ENCODE data around the gene CFAP77. TPM values are rescaled to one million over a fixed set of nuclear protein-coding genes. Genes with fewer than 3 reads are reported as not detected.

The CFAP77 gene
- total and polyA plus RNA-seq, 10 of the 15 experiments (the other 5 are each of a cell fraction or from before 2014, with no cell fraction given), result 0.33 TPM; not detected in 9

DNA sequence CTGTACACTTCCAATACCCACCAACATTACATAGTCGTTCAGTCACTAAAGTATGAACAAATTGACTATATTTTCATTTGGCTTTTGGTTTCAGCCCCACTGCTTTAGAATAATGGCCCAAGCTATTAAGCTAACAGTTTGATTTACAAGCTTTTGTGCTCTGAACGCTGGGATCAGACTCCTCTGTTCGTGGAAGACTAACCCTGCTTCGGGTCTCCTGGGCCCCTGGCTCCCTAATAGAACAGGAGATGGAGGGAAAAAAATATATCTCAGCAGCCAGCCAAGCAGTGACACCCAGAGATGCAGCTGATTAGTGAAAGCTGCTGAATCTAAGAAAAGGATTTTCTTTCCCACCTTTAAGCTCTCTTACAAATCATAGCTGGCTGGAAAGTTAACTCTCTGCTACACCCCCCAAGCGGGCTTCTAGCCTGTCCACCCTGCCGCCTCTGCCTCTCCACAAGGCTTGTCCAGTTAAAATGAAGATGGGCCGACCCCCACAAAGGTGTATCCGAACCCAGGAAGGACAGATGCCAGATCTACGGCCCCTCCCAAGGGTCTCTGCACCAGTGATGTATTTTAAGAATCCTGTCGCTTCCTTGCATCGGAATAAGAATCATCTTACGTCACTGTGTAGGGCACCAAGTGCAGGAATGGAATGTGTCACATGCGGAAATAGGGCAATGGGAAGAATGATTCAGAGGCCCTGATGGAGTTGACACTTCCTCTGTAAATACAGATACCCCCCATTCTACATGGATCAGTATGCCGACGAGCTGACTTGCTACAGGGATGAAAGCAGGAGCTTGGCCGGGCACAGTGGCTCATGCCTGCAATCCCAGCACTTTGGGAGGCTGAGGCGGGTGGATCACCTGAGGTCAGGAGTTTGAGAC is 139.0 kb downstream of the CFAP77 start:
- ChIA-PET RAD21 (ENCODE audit: unreplicated experiment) (no interaction called here), CTCF (interaction anchor here (2.1 kb wide), 1 partner anchor 353 kb away, joined by 5 read pairs; no protein-coding TSS in a partner anchor), POLR2A (no interaction called here), SMC1A (ENCODE audit: uncharacterized antibody, unreplicated experiment) (no interaction called here)
- no peak for ATAC-seq
- FAIRE-seq, result no peak
- no peaks in the 10 kb centered on the region for H3K9me3 ChIP-seq (replicated peaks; ENCODE audit: control insufficient read depth, insufficient read depth, low read length)
- no peak overlapping the region for H3K4me3 ChIP-seq
- TF ChIP-seq NFXL1 (IDR thresholded peaks at IDR 0.05; ENCODE audit: borderline replicate concordance), result no peak
- no peak for TF ChIP-seq TARDBP (IDR thresholded peaks at IDR 0.05; ENCODE audit: borderline replicate concordance)
- TF ChIP-seq ZNF24 (IDR thresholded peaks at IDR 0.05), result no peak
- no peak for TF ChIP-seq FOXM1 (IDR thresholded peaks at IDR 0.05; ENCODE audit: low read depth, low read length)
- no peak for TF ChIP-seq TAF1 (IDR thresholded peaks at IDR 0.05; ENCODE audit: borderline replicate concordance, low read depth, low read length)
- no peak for TF ChIP-seq KAT2A (conservative IDR thresholded peaks at IDR 0.05; ENCODE audit: control insufficient read depth, low read depth, low read length)
- TF ChIP-seq, protein P1, sequence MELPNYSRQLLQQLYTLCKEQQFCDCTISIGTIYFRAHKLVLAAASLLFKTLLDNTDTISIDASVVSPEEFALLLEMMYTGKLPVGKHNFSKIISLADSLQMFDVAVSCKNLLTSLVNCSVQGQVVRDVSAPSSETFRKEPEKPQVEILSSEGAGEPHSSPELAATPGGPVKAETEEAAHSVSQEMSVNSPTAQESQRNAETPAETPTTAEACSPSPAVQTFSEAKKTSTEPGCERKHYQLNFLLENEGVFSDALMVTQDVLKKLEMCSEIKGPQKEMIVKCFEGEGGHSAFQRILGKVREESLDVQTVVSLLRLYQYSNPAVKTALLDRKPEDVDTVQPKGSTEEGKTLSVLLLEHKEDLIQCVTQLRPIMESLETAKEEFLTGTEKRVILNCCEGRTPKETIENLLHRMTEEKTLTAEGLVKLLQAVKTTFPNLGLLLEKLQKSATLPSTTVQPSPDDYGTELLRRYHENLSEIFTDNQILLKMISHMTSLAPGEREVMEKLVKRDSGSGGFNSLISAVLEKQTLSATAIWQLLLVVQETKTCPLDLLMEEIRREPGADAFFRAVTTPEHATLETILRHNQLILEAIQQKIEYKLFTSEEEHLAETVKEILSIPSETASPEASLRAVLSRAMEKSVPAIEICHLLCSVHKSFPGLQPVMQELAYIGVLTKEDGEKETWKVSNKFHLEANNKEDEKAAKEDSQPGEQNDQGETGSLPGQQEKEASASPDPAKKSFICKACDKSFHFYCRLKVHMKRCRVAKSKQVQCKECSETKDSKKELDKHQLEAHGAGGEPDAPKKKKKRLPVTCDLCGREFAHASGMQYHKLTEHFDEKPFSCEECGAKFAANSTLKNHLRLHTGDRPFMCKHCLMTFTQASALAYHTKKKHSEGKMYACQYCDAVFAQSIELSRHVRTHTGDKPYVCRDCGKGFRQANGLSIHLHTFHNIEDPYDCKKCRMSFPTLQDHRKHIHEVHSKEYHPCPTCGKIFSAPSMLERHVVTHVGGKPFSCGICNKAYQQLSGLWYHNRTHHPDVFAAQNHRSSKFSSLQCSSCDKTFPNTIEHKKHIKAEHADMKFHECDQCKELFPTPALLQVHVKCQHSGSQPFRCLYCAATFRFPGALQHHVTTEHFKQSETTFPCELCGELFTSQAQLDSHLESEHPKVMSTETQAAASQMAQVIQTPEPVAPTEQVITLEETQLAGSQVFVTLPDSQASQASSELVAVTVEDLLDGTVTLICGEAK (IDR thresholded peaks at IDR 0.05; ENCODE audit: borderline replicate concordance), result no peak
- TF ChIP-seq CREM (IDR thresholded peaks at IDR 0.05; ENCODE audit: low read depth), result no peak
- TF ChIP-seq RUNX3 (IDR thresholded peaks at IDR 0.05; ENCODE audit: low read length), result no peak
- no peak for TF ChIP-seq ZBED1 (IDR thresholded peaks at IDR 0.05; ENCODE audit: borderline replicate concordance)
- TF ChIP-seq JUNB (IDR thresholded peaks at IDR 0.05), result no peak
- no peak for TF ChIP-seq TBL1XR1 (IDR thresholded peaks at IDR 0.05; ENCODE audit: low read depth, low read length)
- TF ChIP-seq, protein P2, sequence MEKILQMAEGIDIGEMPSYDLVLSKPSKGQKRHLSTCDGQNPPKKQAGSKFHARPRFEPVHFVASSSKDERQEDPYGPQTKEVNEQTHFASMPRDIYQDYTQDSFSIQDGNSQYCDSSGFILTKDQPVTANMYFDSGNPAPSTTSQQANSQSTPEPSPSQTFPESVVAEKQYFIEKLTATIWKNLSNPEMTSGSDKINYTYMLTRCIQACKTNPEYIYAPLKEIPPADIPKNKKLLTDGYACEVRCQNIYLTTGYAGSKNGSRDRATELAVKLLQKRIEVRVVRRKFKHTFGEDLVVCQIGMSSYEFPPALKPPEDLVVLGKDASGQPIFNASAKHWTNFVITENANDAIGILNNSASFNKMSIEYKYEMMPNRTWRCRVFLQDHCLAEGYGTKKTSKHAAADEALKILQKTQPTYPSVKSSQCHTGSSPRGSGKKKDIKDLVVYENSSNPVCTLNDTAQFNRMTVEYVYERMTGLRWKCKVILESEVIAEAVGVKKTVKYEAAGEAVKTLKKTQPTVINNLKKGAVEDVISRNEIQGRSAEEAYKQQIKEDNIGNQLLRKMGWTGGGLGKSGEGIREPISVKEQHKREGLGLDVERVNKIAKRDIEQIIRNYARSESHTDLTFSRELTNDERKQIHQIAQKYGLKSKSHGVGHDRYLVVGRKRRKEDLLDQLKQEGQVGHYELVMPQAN (conservative IDR thresholded peaks at IDR 0.05), result no peak
- no peak for TF ChIP-seq TCF7 (IDR thresholded peaks at IDR 0.05; ENCODE audit: borderline replicate concordance)
- H4K20me1 ChIP-seq (ENCODE audit: control insufficient read depth, insufficient read depth), result no peaks in the 10 kb centered on the region
- H3K36me3 ChIP-seq (ENCODE audit: control insufficient read depth in 2 of 2, insufficient read depth in 2 of 2, low read length in 1 of 2), result no peaks in the 10 kb centered on the region
- H3K79me2 ChIP-seq (ENCODE audit: control insufficient read depth, insufficient read depth, low read length), result no peaks in the 10 kb centered on the region
- BruUV-seq (replicated peaks), result no TSS peak
- no peak overlapping the region for H2AFZ ChIP-seq (ENCODE audit: control insufficient read depth, low read depth, low read length)
- intact Hi-C loops (cut with micrococcal nuclease; ENCODE audit: unreplicated experiment), result no loop called here
- H3K4me2 ChIP-seq (ENCODE audit: control insufficient read depth, insufficient read depth), result no peak overlapping the region
- no peaks in the 10 kb centered on the region for H3K4me1 ChIP-seq (ENCODE audit: control insufficient read depth, insufficient read depth, low read length)
- no peaks in the 10 kb centered on the region; a peak in 2 of 4 replicates for H3K27me3 ChIP-seq (replicated peaks in 1 of 2; ENCODE audit: control insufficient read depth in 2 of 2, insufficient read depth in 2 of 2, low read length in 1 of 2)
- in situ Hi-C loops (cut with MboI), result no loop called here
- no peak overlapping the region for H3K9ac ChIP-seq (ENCODE audit: control insufficient read depth, insufficient read depth, low read length)
- DNase-seq (ENCODE audit: low read depth, low spot score), result no peak
- H3K27ac ChIP-seq (ENCODE audit: control insufficient read depth, insufficient read depth), result no peak overlapping the region
- WGBS (ENCODE audit: insufficient coverage, insufficient replicate concordance, low lambda C conversion rate, missing lambda C conversion rate), result 44% methylated on average over 16 of the region's 17 CpGs
